Activated CD4-positive, CD25-positive, alpha-beta regulatory T cell treated with anti-CD3 and anti-CD28 coated beads, Interleukin-2, amount 50 U/mL, for 72 hours (primary cell): ENCODE measurements around the gene DNAH9.

Experiments
- DNase-seq: peaks from one replicate; pipeline ENCODE4 v3.0.0; 2021

Gene DNAH9

GRCh38 chr17:11671126-11671525, 72.9 kb downstream of the DNAH9 start:
- no peak for DNase-seq

GRCh38 chr17:11682646-11683045, 84.4 kb downstream of the DNAH9 start:
- no peak for DNase-seq

GRCh38 chr17:11690681-11691080, 92.4 kb downstream of the DNAH9 start:
- DNase-seq, result no peak

GRCh38 chr17:11692688-11693087, 94.4 kb downstream of the DNAH9 start:
- DNase-seq, result no peak

- no peak for DNase-seq
Measured at GRCh38 chr17:11693284-11693683, 95.0 kb downstream of the DNAH9 start.

GRCh38 chr17:11700668-11701067, 102.4 kb downstream of the DNAH9 start:
- DNase-seq, result no peak

GRCh38 chr17:11701911-11702310, 103.6 kb downstream of the DNAH9 start:
- no peak for DNase-seq

- no peak for DNase-seq
Measured at GRCh38 chr17:11704041-11704440, 105.8 kb downstream of the DNAH9 start.

GRCh38 chr17:11705111-11705510, 106.8 kb downstream of the DNAH9 start:
- no peak for DNase-seq

GRCh38 chr17:11707586-11707985, 109.3 kb downstream of the DNAH9 start:
- no peak for DNase-seq

GRCh38 chr17:11712456-11712855, 114.2 kb downstream of the DNAH9 start:
- no peak for DNase-seq

GRCh38 chr17:11719203-11719602, 120.9 kb downstream of the DNAH9 start:
- DNase-seq, result no peak

GRCh38 chr17:11719856-11720255, 121.6 kb downstream of the DNAH9 start:
- no peak for DNase-seq

- no peak for DNase-seq
Measured at GRCh38 chr17:11720816-11721215, 122.5 kb downstream of the DNAH9 start.

- no peak for DNase-seq
Measured at GRCh38 chr17:11730747-11731146, 132.5 kb downstream of the DNAH9 start.

- DNase-seq, result no peak
Measured at GRCh38 chr17:11736613-11737312, 138.5 kb downstream of the DNAH9 start.

GRCh38 chr17:11737313-11737679, 139.0 kb downstream of the DNAH9 start:
- DNase-seq, result no peak

- no peak for DNase-seq
Measured at GRCh38 chr17:11738151-11738550, 139.9 kb downstream of the DNAH9 start.

GRCh38 chr17:11739351-11739750, 141.1 kb downstream of the DNAH9 start:
- DNase-seq, result no peak

- DNase-seq, result no peak
Measured at GRCh38 chr17:11739848-11740247, 141.6 kb downstream of the DNAH9 start.

GRCh38 chr17:11742886-11743285, 144.6 kb downstream of the DNAH9 start:
- DNase-seq, result no peak

- no peak for DNase-seq
Measured at GRCh38 chr17:11744696-11745095, 146.4 kb downstream of the DNAH9 start.

GRCh38 chr17:11747441-11747840, 149.2 kb downstream of the DNAH9 start:
- DNase-seq, result no peak

- no peak for DNase-seq
Measured at GRCh38 chr17:11757815-11758214, 159.5 kb downstream of the DNAH9 start.

GRCh38 chr17:11768106-11768505, 169.8 kb downstream of the DNAH9 start:
- DNase-seq, result no peak
